BJ (cell line): ENCODE measurements around the gene RACGAP1. TPM values are rescaled to one million over a fixed set of nuclear protein-coding genes. Genes with fewer than 3 reads are reported as not detected.

ENCODE experiments used
- CTCF ChIA-PET: fragments of 350-600 bp; formaldehyde crosslinking; extraction: SDS; loops from one replicate; lab custom pipeline; 2021; ENCODE audit warnings: antibody characterized with exemption, inconsistent platforms; lab: Yijun Ruan, JAX
- POLR2A ChIA-PET: fragments of 300-600 bp; sonication (Branson Sonifier 250); formaldehyde crosslinking; extraction: SDS; loops from one replicate; lab custom pipeline; 2021; ENCODE audit warnings: antibody characterized with exemption; lab: Charles Lee
- DNase-seq: peaks from one replicate; pipeline ENCODE4 v3.0.0-alpha.2; 2011; ENCODE audit warnings: low read depth
- H3K27me3 ChIP-seq: 2 replicates; pipeline ENCODE4 v1.6.0; 2011; ENCODE audit warnings: low read length; ENCODE audit not compliant: control insufficient read depth, insufficient read depth
- H3K36me3 ChIP-seq: 2 replicates; pipeline ENCODE4 v1.5.1; 2011; ENCODE audit warnings: low read length; ENCODE audit not compliant: control insufficient read depth, insufficient read depth
- H3K4me3 ChIP-seq: 2 replicates; pipeline ENCODE4 v1.5.1; 2011; ENCODE audit warnings: low read depth, mild to moderate bottlenecking, control low read depth, low read length
- polyA plus RNA-seq: library from polyadenylated mRNA; depleted of rRNA; stranded (reverse); fragments of >200 nt; gene quantifications from 2 replicates; pipeline ENCODE4 v1.2.3, GENCODE V29; 2011
- TF ChIP-seq, protein P1 (sequence below): IDR thresholded peaks from 2 replicates; pipeline ENCODE4 v1.5.1; 2011; ENCODE audit warnings: low read depth, mild to moderate bottlenecking, control low read depth, inconsistent platforms, low read length, moderate library complexity; ENCODE audit not compliant: insufficient read depth

The RACGAP1 gene
- polyA plus RNA-seq, 1 experiment: 42.8 TPM

DNA sequence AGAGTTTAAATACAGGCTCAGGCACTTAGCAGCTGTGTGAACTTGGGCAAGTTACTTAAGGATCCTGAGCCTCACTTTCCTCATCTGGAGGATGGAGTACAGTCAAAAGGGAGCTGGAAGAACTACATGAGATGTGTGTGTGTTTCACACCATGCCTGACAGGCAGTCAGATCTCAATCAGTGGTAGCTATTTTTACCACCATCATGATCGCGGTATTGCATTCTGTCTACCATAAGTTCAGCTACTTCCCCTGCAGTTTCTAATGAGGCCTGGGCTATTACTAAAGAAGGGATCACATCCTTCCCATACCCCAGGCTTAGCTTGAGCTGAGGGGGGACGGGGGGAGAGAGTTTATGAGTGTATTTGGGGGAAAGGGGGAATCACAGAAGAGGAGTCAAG is 45.5 kb downstream of the RACGAP1 start:
- ChIA-PET CTCF (interaction anchor here (1.1 to 10.2 kb wide), 6 partner anchors 10 to 91 kb away, joined by 3 to 95 read pairs (median 16); partner anchors contain the start of gene AQP6), POLR2A (interaction anchor here (0.7 kb wide), 1 partner anchor 239 kb away, joined by 6 read pairs; no protein-coding TSS in a partner anchor)
- no peak for DNase-seq
- H3K4me3 ChIP-seq: no peak overlapping the region
- H3K36me3 ChIP-seq: no peaks in the 10 kb centered on the region
- TF ChIP-seq, protein P1, sequence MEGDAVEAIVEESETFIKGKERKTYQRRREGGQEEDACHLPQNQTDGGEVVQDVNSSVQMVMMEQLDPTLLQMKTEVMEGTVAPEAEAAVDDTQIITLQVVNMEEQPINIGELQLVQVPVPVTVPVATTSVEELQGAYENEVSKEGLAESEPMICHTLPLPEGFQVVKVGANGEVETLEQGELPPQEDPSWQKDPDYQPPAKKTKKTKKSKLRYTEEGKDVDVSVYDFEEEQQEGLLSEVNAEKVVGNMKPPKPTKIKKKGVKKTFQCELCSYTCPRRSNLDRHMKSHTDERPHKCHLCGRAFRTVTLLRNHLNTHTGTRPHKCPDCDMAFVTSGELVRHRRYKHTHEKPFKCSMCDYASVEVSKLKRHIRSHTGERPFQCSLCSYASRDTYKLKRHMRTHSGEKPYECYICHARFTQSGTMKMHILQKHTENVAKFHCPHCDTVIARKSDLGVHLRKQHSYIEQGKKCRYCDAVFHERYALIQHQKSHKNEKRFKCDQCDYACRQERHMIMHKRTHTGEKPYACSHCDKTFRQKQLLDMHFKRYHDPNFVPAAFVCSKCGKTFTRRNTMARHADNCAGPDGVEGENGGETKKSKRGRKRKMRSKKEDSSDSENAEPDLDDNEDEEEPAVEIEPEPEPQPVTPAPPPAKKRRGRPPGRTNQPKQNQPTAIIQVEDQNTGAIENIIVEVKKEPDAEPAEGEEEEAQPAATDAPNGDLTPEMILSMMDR: no peak
- H3K27me3 ChIP-seq: no peaks in the 10 kb centered on the region

DNA sequence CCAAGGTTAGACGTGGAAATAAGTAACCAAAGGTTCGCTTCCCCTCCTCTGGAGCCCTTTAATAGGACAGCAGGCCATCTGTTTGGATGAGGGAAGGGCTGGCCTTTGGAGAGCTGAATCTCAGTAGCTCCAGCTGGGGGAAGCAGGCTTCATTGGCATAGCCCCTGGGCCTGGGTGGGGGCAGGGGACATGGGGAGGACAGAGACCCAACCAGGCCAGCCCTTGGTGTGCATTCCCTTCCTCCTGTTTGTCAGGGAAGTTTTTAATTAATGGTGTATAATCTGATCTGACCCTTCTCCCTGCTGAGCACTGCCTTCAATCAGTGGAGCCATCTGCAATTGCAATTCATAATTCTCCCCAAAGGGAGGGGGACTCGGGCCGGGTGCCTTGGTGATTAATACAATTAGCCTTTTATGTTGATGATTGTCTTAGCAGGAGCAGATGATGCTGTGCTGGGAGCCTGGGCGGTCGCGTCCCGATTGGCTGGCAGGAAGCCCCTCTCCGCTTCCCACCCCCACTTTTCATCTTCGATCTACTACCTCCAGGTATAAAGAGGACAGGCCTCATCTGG is 46.2 kb downstream of the RACGAP1 start:
- no peaks in the 10 kb centered on the region for H3K36me3 ChIP-seq
- DNase-seq: no peak
- ChIA-PET POLR2A (no interaction called here), CTCF (interaction anchor here (1.1 to 10.2 kb wide), 5 partner anchors 10 to 91 kb away, joined by 3 to 95 read pairs (median 14); partner anchors contain the start of gene AQP6)
- TF ChIP-seq, protein P1: no peak
- H3K4me3 ChIP-seq: no peak overlapping the region
- H3K27me3 ChIP-seq: no peaks in the 10 kb centered on the region

DNA sequence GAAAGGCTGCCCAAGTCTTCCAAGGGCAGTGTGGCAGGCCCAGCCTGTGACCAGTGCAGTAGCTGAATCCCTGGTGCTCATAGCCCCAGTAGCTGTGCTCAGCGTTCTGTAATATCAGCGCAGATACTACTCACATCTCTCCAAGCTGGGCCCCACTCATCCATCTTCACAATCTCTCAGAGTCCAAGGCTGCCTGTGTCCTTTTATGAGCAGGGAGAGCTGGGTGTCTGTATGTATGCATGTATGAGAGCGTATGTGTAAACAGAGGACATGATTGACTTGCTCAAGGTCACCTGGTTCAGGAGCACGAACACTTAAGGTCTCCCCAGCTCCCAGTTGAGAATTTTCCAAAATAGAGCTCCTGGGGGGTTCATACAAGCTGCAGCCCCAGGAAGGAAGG is 47.2 kb downstream of the RACGAP1 start:
- POLR2A ChIA-PET: no interaction called here
- Histone ChIP-seq H3K4me3 (no peak overlapping the region), H3K36me3 (no peaks in the 10 kb centered on the region), H3K27me3 (no peaks in the 10 kb centered on the region)
- CTCF ChIA-PET: interaction anchor here (1.1 to 10.2 kb wide), 5 partner anchors 9 to 92 kb away, joined by 3 to 95 read pairs (median 14); partner anchors contain the start of gene AQP6
- TF ChIP-seq, protein P1: no peak
- DNase-seq: no peak

DNA sequence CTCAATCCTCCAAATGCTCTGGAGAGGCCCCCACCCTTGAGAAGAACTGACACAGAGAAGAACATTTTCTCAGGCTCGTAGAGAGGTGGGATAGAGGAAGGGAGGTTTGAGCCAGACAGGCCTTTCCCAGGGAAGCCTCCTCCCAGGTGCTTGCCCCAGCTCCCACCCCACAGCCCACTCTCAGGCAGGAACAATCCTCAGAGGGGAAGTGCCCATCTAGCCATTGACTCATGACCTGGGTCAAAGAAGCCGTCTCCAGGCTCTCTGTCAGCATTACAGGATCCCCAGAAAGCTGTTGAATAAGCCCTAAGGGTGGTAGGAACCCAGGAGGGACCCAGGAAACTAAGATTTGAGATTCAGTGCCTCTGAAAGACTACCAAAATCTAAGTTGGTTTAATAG is 48.7 kb downstream of the RACGAP1 start:
- no peak overlapping the region for H3K4me3 ChIP-seq
- no peak for DNase-seq
- H3K36me3 ChIP-seq: no peaks in the 10 kb centered on the region
- POLR2A ChIA-PET: no interaction called here
- TF ChIP-seq, protein P1: no peak
- H3K27me3 ChIP-seq: no peaks in the 10 kb centered on the region
- CTCF ChIA-PET: interaction anchor here (1.1 to 20.0 kb wide), 5 partner anchors 10 to 91 kb away, joined by 4 to 578 read pairs (median 77); partner anchors contain the start of gene ASIC1

DNA sequence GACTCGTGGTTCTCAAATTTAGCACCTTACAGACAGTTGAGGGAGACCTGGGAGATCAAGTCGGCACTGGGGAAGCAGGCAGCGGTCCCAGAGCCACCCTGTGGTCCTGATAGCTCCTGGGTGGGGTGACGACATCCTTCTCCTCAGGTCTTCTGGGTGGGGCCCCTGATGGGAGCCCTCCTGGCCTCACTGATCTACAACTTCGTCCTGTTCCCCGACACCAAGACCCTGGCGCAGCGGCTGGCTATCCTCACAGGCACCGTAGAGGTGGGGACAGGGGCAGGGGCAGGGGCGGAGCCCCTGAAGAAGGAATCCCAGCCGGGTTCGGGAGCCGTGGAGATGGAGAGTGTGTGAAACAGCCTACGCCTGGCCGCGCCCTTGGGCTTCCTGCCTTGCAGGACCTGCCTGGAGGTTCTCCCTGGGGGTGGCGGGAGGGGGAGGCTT is 50.0 kb downstream of the RACGAP1 start:
- ChIA-PET POLR2A (no interaction called here), CTCF (interaction anchor here (0.9 to 20.0 kb wide), 13 partner anchors 8 to 92 kb away, joined by 3 to 578 read pairs (median 8); partner anchors contain the start of gene ASIC1)
- H3K4me3 ChIP-seq: no peak overlapping the region
- H3K36me3 ChIP-seq: no peaks in the 10 kb centered on the region
- H3K27me3 ChIP-seq: peaks cover 6% of the 10 kb centered on the region; the same call in 1 of the 2 replicates
- TF ChIP-seq, protein P1: no peak
- no peak for DNase-seq
